WI38 (cell line): ENCODE measurements around the gene RAD1.

Experiments
- H3K4me3 ChIP-seq: 2 replicates; pipeline ENCODE4 v1.5.1; 2011; ENCODE audit warnings: low read depth, mild to moderate bottlenecking, control low read depth, low read length
- CTCF ChIP-seq: IDR thresholded peaks from 2 replicates; pipeline ENCODE4 v1.5.1; 2012; ENCODE audit warnings: low read depth, mild to moderate bottlenecking, control low read depth, low read length

RAD1 gene

GRCh38 chr5:34941936-34942335 lies 26.6 kb upstream of the RAD1 start:
- no peak for TF ChIP-seq CTCF
- H3K4me3 ChIP-seq: no peak overlapping the region

- no peak for TF ChIP-seq CTCF
- no peak overlapping the region for H3K4me3 ChIP-seq
Measured at GRCh38 chr5:34932947-34933346, 17.6 kb upstream of the RAD1 start.

- no peak for TF ChIP-seq CTCF
- peak overlapping the region; percentile 87 for H3K4me3 ChIP-seq
Measured at GRCh38 chr5:34930870-34931269, 15.6 kb upstream of the RAD1 start.

- H3K4me3 ChIP-seq: peak overlapping the region; percentile 87
- no peak for TF ChIP-seq CTCF
Measured at GRCh38 chr5:34930462-34930844, 15.1 kb upstream of the RAD1 start.

- no peak for TF ChIP-seq CTCF
- peak overlapping the region; percentile 87 for H3K4me3 ChIP-seq
Measured at GRCh38 chr5:34929720-34930461, 14.6 kb upstream of the RAD1 start.

- TF ChIP-seq CTCF: no peak
Measured at GRCh38 chr5:34929134-34929719, 13.9 kb upstream of the RAD1 start, which contains the start of gene DNAJC21. TSS of gene DNAJC21 (plus strand) at chr5:34929559. CDS start at chr5:34929820, 261 bp downstream.

GRCh38 chr5:34928267-34928666 lies 13.0 kb upstream of the RAD1 start:
- H3K4me3 ChIP-seq: no peak overlapping the region
- TF ChIP-seq CTCF: no peak

More at GRCh38 chr5:34929134-34929719, 13.9 kb upstream of the RAD1 start, which contains the start of gene DNAJC21:
- H3K4me3 ChIP-seq: peak within 1 kb of the TSS; percentile 87
